ENCODE data around the gene GPN2. TPM values are rescaled to one million over a fixed set of nuclear protein-coding genes. Genes with fewer than 3 reads are reported as not detected.

GPN2 gene
- total RNA-seq, 2 experiments from 2014 or later, result 17.5 to 46.6 TPM

GRCh38 chr1:26938004-26938658 lies 48.0 kb upstream of the GPN2 start:
- no TSS peak for BruUV-seq (replicated peaks)
- H3K4me2 ChIP-seq (ENCODE audit: low read length), result no peak overlapping the region
- intact Hi-C loops (cut with micrococcal nuclease; ENCODE audit: unreplicated experiment), result no loop called here
- H3K27ac ChIP-seq (ENCODE audit: low read depth, low read length, poor library complexity, severe bottlenecking), result no peak overlapping the region
- no peaks in the 10 kb centered on the region for H3K9me3 ChIP-seq (ENCODE audit: low read length)
- H4K20me1 ChIP-seq (ENCODE audit: insufficient read depth, low read length), result no peaks in the 10 kb centered on the region
- peaks cover 82% of the 10 kb centered on the region for H3K36me3 ChIP-seq (ENCODE audit: insufficient read depth, low read length)
- no peak overlapping the region for H2AFZ ChIP-seq (ENCODE audit: low read length)
- peaks cover 26% of the 10 kb centered on the region; the same call in 1 of the 2 replicates for H3K79me2 ChIP-seq (ENCODE audit: insufficient read depth, low read depth, low read length)
- TF ChIP-seq EZH2phosphoT487 (IDR thresholded peaks at IDR 0.05; ENCODE audit: borderline replicate concordance, low read depth, low read length) (no peak), CTCF (conservative IDR thresholded peaks at IDR 0.05; ENCODE audit: low read length) (no peak)
- CTCF ChIA-PET (ENCODE audit: unreplicated experiment), result interaction anchor here (0.6 kb wide), 2 partner anchors 56 to 63 kb away, joined by 3 read pairs; no protein-coding TSS in a partner anchor
- H3K9me2 ChIP-seq (ENCODE audit: insufficient read depth, low read length), result no peaks in the 10 kb centered on the region
- POLR2A ChIA-PET, result interaction anchor here (1.0 kb wide), 1 partner anchor 10 kb away, joined by 3 read pairs; no protein-coding TSS in a partner anchor
- DNase-seq (ENCODE audit: low spot score), result no peak
- no peak overlapping the region for H3K4me3 ChIP-seq (ENCODE audit: low read depth, low read length, poor library complexity, severe bottlenecking)
- H3K4me1 ChIP-seq (ENCODE audit: insufficient read depth, low read length, poor library complexity, severe bottlenecking), result no peaks in the 10 kb centered on the region

- no peak overlapping the region for H3K4me2 ChIP-seq (ENCODE audit: low read length)
- H3K27ac ChIP-seq (ENCODE audit: low read depth, low read length, poor library complexity, severe bottlenecking), result no peak overlapping the region
- no peak for TF ChIP-seq CTCF (conservative IDR thresholded peaks at IDR 0.05; ENCODE audit: low read length)
- TF ChIP-seq EZH2phosphoT487 (IDR thresholded peaks at IDR 0.05; ENCODE audit: borderline replicate concordance, low read depth, low read length), result no peak
- peaks cover 39% of the 10 kb centered on the region; the same call in 1 of the 2 replicates for H3K79me2 ChIP-seq (ENCODE audit: insufficient read depth, low read depth, low read length)
- no peak for DNase-seq (ENCODE audit: low spot score)
- no peak overlapping the region for H3K4me3 ChIP-seq (ENCODE audit: low read depth, low read length, poor library complexity, severe bottlenecking)
- H2AFZ ChIP-seq (ENCODE audit: low read length), result no peak overlapping the region
- ChIA-PET POLR2A (interaction anchor here (0.6 kb wide), 1 partner anchor 83 kb away, joined by 3 read pairs; no protein-coding TSS in a partner anchor), CTCF (ENCODE audit: unreplicated experiment) (no interaction called here)
- intact Hi-C loops (cut with micrococcal nuclease; ENCODE audit: unreplicated experiment), result no loop called here
- H3K9me3 ChIP-seq (ENCODE audit: low read length), result no peaks in the 10 kb centered on the region
- TSS peak; percentile 18 for BruUV-seq (replicated peaks)
- no peaks in the 10 kb centered on the region for H4K20me1 ChIP-seq (ENCODE audit: insufficient read depth, low read length)
- H3K9me2 ChIP-seq (ENCODE audit: insufficient read depth, low read length), result no peaks in the 10 kb centered on the region
- peaks cover 80% of the 10 kb centered on the region for H3K36me3 ChIP-seq (ENCODE audit: insufficient read depth, low read length)
- peaks cover 12% of the 10 kb centered on the region for H3K4me1 ChIP-seq (ENCODE audit: insufficient read depth, low read length, poor library complexity, severe bottlenecking)
Measured at GRCh38 chr1:26936823-26937222, 46.7 kb upstream of the GPN2 start.

GRCh38 chr1:26932531-26932930 lies 42.4 kb upstream of the GPN2 start:
- peak; percentile 72 for DNase-seq (ENCODE audit: low spot score)
- TF ChIP-seq CTCF (conservative IDR thresholded peaks at IDR 0.05; ENCODE audit: low read length) (no peak), EZH2phosphoT487 (IDR thresholded peaks at IDR 0.05; ENCODE audit: borderline replicate concordance, low read depth, low read length) (no peak)
- peak overlapping the region; percentile 55; the same call in 1 of the 2 replicates for H3K4me2 ChIP-seq (ENCODE audit: low read length)
- H2AFZ ChIP-seq (ENCODE audit: low read length), result no peak overlapping the region
- CTCF ChIA-PET (ENCODE audit: unreplicated experiment), result no interaction called here
- POLR2A ChIA-PET, result interaction anchor here (0.7 kb wide), 1 partner anchor 77 kb away, joined by 3 read pairs; no protein-coding TSS in a partner anchor
- no peak overlapping the region for H3K4me3 ChIP-seq (ENCODE audit: low read depth, low read length, poor library complexity, severe bottlenecking)
- intact Hi-C loops (cut with micrococcal nuclease; ENCODE audit: unreplicated experiment), result no loop called here
- peaks cover 65% of the 10 kb centered on the region; the same call in 1 of the 2 replicates for H3K79me2 ChIP-seq (ENCODE audit: insufficient read depth, low read depth, low read length)
- no peaks in the 10 kb centered on the region for H3K9me2 ChIP-seq (ENCODE audit: insufficient read depth, low read length)
- H4K20me1 ChIP-seq (ENCODE audit: insufficient read depth, low read length), result no peaks in the 10 kb centered on the region
- peak overlapping the region; percentile 55 for H3K27ac ChIP-seq (ENCODE audit: low read depth, low read length, poor library complexity, severe bottlenecking)
- peaks cover 83% of the 10 kb centered on the region for H3K36me3 ChIP-seq (ENCODE audit: insufficient read depth, low read length)
- H3K4me1 ChIP-seq (ENCODE audit: insufficient read depth, low read length, poor library complexity, severe bottlenecking), result peaks cover 12% of the 10 kb centered on the region
- H3K9me3 ChIP-seq (ENCODE audit: low read length), result no peaks in the 10 kb centered on the region
- no TSS peak for BruUV-seq (replicated peaks)
